HCT116 (cell line): ENCODE data around the gene RANBP1.

Experiments used
- CBX3 ChIP-seq: IDR thresholded peaks from 2 replicates; pipeline ENCODE4 v1.6.1; 2012; ENCODE audit warnings: low read depth
- EGR1 ChIP-seq: IDR thresholded peaks from 2 replicates; pipeline ENCODE4 v1.6.1; 2012; ENCODE audit warnings: low read depth
- ELF1 ChIP-seq: IDR thresholded peaks from 2 replicates; pipeline ENCODE4 v1.6.1; 2012; ENCODE audit warnings: low read depth, borderline replicate concordance
- EZH2 ChIP-seq: fragments of 200-600 bp; sonication (generic); IDR thresholded peaks from 2 replicates; pipeline ENCODE4 v1.6.1; 2017; ENCODE audit warnings: antibody characterized with exemption, mixed run types
- EZH2phosphoT487 ChIP-seq: fragments of 200-600 bp; IDR thresholded peaks from 2 replicates; pipeline ENCODE4 v1.6.1; 2018; ENCODE audit warnings: antibody characterized with exemption, borderline replicate concordance
- JUND ChIP-seq: IDR thresholded peaks from 2 replicates; pipeline ENCODE4 v1.6.1; 2012
- POLR2A ChIP-seq: IDR thresholded peaks from 2 replicates; pipeline ENCODE4 v1.7.0; 2011; ENCODE audit warnings: borderline replicate concordance; ENCODE audit not compliant: insufficient read depth, insufficient read length; ENCODE audit errors: extremely low read depth
- POLR2AphosphoS5 ChIP-seq: IDR thresholded peaks from 2 replicates; pipeline ENCODE4 v1.6.1; 2011; ENCODE audit warnings: mild to moderate bottlenecking, low read depth, low read length, moderate library complexity
- SIN3A ChIP-seq: IDR thresholded peaks from 2 replicates; pipeline ENCODE4 v1.6.1; 2012; ENCODE audit warnings: low read depth
- SRF ChIP-seq: IDR thresholded peaks from 2 replicates; pipeline ENCODE4 v1.6.1; 2012; ENCODE audit warnings: low read depth
- YY1 ChIP-seq: IDR thresholded peaks from 2 replicates; pipeline ENCODE4 v1.6.1; 2011; ENCODE audit warnings: low read length, low read depth, moderate library complexity, mild to moderate bottlenecking; ENCODE audit not compliant: insufficient replicate concordance; ENCODE audit errors: extremely low read depth
- TF ChIP-seq, protein P1 (sequence below), 3 experiments: fragments of 200-600 bp in 1 of 3; sonication (generic) in 1 of 3; IDR thresholded peaks in 2 of 3; conservative IDR thresholded peaks in 1 of 3; 2 replicates each; pipeline ENCODE4 v1.5.1; 2012 to 2017; ENCODE audit warnings: low read depth in 2 of 3, low read length in 2 of 3, antibody characterized with exemption in 1 of 3, borderline replicate concordance in 1 of 3, control low read depth in 1 of 3, mild to moderate bottlenecking in 1 of 3, mixed read lengths in 1 of 3, mixed run types in 1 of 3, moderate library complexity in 1 of 3; ENCODE audit not compliant: insufficient read depth in 1 of 3
- TF ChIP-seq, protein P2 (sequence below): IDR thresholded peaks from 2 replicates; pipeline ENCODE4 v1.6.1; 2012
- TF ChIP-seq, protein P3 (sequence below): IDR thresholded peaks from 2 replicates; pipeline ENCODE4 v1.6.1; 2011; ENCODE audit warnings: mild to moderate bottlenecking, low read length, moderate library complexity; ENCODE audit not compliant: insufficient replicate concordance; ENCODE audit errors: extremely low read depth

DNA sequence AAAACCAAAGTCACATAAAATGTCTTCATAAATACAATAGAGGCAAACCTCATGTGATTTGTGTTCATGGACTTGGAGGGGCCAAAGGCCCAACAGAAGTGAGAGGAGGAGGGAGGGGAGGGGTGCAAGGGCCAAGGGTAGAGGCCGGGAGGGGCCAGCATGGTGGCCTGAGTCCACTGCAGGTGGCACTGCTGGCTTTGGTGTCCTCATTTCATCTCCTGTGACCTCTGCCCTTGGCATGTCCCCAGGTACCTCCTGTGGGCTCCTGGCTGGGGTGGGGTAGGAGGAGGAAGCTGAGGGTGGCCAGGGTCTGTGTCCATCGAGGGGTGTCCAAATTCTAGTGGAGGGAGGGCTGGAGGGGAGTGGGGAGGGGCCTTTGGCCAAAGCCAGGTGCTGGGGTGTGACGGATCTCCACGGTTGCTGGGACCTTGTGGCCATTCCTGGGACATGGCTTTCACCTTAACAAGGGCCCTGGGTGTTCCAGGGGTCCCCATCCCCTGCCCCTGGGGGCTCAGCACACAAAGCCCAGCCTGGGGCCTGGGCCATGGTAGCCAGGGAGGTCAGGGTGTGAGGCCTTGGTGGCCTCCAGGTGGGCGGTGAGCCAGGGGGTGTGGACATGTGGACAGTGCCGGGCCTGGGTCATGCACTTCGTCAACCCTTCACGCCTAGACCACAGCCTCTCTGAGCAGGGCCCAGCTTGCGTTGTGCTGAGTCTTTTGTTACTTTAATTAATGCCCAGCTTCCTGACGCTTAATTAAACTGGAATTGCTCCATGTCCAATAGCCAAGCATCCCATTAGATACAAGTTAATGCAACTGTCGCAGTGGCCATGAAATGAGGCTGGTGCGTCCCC is 55.6 kb downstream of the RANBP1 start:
- TF ChIP-seq, protein P1, sequence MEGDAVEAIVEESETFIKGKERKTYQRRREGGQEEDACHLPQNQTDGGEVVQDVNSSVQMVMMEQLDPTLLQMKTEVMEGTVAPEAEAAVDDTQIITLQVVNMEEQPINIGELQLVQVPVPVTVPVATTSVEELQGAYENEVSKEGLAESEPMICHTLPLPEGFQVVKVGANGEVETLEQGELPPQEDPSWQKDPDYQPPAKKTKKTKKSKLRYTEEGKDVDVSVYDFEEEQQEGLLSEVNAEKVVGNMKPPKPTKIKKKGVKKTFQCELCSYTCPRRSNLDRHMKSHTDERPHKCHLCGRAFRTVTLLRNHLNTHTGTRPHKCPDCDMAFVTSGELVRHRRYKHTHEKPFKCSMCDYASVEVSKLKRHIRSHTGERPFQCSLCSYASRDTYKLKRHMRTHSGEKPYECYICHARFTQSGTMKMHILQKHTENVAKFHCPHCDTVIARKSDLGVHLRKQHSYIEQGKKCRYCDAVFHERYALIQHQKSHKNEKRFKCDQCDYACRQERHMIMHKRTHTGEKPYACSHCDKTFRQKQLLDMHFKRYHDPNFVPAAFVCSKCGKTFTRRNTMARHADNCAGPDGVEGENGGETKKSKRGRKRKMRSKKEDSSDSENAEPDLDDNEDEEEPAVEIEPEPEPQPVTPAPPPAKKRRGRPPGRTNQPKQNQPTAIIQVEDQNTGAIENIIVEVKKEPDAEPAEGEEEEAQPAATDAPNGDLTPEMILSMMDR (IDR thresholded peaks at IDR 0.05 in 2 of 3, conservative IDR thresholded peaks at IDR 0.05 in 1 of 3; ENCODE audit: borderline replicate concordance in 1 of 3, insufficient read depth in 1 of 3, low read depth in 2 of 3, low read length in 2 of 3): no peak
- TF ChIP-seq EZH2 (no peak), ELF1 (no peak), POLR2AphosphoS5 (no peak), EZH2phosphoT487 (no peak), JUND (no peak), SIN3A (no peak), POLR2A (no peak), CBX3 (no peak), YY1 (no peak), SRF (no peak), EGR1 (no peak)
- TF ChIP-seq, protein P2, sequence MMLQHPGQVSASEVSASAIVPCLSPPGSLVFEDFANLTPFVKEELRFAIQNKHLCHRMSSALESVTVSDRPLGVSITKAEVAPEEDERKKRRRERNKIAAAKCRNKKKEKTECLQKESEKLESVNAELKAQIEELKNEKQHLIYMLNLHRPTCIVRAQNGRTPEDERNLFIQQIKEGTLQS: no peak
- TF ChIP-seq, protein P3, sequence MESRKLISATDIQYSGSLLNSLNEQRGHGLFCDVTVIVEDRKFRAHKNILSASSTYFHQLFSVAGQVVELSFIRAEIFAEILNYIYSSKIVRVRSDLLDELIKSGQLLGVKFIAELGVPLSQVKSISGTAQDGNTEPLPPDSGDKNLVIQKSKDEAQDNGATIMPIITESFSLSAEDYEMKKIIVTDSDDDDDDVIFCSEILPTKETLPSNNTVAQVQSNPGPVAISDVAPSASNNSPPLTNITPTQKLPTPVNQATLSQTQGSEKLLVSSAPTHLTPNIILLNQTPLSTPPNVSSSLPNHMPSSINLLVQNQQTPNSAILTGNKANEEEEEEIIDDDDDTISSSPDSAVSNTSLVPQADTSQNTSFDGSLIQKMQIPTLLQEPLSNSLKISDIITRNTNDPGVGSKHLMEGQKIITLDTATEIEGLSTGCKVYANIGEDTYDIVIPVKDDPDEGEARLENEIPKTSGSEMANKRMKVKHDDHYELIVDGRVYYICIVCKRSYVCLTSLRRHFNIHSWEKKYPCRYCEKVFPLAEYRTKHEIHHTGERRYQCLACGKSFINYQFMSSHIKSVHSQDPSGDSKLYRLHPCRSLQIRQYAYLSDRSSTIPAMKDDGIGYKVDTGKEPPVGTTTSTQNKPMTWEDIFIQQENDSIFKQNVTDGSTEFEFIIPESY: no peak
